Effector CD4-positive, alpha-beta T cell (primary cell): ENCODE data around the gene MCM3AP.

Experiments used
- DNase-seq: peaks from one replicate; pipeline ENCODE4 v3.0.0-alpha.2; 2020

Gene MCM3AP

DNA sequence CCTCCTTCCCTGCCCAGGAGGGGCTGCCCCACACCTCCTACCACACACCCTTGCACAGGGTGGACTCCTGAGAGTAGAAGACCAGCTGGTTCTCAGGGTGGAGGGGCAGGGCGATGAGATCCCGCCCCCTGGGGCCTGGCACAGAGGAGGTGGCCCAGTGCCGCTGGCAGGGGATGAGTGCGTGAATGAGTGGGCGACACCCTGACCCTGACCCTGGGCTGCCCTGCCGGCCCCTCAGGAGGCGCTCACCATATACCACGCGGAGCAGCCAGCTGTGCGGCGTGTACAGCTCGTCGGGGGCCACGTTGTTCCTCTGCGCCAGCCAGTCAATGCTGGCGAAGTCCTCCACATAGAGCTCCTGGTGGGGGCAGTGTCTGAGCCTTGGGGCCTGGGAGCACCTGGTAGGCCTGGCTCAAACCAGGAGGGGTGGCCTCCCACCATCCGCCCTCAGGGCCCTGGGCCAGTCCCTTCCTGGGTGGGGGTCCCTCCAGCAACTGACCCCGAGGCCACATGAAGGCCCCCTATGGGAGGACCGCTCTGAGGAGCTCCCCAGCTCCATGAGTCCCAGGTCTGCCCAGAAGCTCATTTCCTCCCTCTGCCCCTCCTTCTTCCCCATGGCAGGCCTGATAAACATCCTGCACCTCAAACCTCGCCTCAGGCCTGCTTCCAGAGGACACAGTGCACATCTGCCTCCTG, 69.8 kb downstream of the MCM3AP start:
- no peak for DNase-seq

DNA sequence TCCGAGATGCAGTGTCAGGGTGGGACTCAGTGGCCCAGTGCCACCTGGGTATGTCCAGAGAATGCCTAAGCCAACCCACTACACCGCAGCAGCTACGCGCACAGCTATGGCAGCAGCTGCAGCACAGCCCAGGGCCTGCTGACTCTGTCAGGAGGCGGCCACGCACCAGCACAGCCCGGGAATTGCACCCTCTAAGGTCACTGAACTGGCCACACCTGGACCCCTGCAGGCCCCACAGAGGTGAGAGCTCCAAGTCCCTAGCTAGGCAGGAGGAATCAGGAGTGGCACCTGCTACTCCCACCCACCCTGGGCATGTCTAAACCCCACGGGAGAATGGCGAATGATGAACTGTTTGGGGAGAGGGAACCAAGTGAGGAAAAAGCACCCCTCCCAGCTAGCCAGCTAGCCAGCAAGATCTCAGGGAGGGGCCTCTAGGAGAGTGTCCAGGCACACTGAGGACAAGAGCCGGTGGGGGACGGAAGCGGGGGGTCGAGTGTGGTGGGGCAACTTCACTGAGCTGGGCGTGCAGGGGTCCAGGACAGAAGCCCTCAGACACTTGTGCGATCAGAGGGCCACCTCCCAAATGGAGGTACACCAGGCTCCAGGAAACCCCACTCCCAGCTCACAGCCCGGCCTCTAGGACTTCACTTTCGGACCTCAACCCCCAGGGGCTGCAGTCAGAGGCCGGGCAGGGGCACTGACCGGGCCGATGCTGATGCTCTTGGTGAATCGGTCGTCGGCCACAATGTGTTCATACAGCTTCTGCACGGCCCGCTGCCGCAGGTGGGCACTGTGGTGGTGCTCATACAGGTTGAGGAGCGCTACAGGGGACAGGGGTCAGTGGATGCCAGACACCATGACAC, 70.7 kb downstream of the MCM3AP start:
- no peak for DNase-seq

DNA sequence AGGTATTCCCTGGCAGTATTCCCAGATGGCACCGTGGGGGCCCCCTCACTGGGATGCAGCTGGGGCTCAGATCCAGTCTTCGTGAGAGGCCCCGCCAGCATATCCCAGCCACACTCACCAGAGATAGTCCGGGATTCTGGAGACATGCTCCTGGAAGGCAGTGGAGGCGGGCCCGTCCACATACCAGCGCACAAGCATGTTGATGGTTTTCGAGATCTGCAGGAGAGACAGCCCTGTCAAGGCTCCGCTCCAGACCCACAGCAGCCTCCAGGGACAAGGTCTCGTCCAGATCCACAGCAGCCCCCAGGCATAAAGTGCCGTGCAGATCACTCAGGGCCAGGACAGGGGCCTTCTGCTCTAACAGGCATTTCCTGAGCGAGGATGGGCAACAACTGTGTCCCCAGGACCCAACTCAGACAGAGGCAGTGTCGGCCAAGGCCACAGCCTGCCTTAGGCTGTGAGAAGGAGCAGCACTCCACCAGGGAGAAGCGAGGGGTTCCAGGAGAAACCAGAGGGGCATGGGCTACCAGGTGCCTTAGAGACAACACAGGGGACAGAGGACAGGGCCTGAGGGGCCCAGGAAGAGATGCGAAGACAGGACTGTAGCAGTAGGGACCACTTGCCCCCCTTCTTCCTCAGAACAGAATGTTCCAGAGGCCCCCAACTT, 71.7 kb downstream of the MCM3AP start:
- DNase-seq: no peak

DNA sequence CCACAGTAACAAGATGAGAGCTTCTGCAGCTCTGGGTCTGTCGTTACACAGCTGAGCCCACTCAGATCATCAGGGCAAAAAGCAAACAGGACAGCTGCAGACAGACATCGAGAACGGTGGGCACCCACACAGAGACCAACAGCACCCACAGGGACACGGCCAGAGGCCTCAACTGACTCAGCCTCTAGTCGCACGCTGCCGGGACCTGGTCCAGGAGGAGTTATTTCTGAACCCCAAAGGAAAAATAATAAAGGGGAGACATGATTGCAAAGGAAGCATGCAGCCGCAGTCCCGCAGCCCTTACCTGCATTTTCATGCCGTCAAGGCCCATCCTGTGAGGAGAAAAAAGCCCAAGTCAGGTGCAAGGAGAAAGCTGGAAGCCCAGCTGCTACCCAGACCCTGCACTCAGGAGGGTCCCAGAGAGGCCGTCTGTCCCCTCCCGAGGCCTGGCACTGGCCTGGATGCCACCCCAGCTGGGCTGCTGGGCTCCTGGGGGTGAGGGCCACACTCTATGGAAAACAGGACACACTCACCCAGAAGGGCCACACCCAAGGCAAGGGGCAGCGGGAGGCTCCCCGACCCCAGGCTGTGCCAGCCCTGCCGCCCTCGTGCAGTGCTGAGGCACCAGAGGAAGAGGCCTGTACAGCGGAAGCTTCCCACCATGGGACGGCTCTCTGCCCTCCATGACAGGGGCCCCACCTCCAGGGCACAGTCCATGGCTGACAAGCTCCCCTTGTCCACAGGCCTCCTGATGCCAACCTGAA, 72.5 kb downstream of the MCM3AP start:
- no peak for DNase-seq

DNA sequence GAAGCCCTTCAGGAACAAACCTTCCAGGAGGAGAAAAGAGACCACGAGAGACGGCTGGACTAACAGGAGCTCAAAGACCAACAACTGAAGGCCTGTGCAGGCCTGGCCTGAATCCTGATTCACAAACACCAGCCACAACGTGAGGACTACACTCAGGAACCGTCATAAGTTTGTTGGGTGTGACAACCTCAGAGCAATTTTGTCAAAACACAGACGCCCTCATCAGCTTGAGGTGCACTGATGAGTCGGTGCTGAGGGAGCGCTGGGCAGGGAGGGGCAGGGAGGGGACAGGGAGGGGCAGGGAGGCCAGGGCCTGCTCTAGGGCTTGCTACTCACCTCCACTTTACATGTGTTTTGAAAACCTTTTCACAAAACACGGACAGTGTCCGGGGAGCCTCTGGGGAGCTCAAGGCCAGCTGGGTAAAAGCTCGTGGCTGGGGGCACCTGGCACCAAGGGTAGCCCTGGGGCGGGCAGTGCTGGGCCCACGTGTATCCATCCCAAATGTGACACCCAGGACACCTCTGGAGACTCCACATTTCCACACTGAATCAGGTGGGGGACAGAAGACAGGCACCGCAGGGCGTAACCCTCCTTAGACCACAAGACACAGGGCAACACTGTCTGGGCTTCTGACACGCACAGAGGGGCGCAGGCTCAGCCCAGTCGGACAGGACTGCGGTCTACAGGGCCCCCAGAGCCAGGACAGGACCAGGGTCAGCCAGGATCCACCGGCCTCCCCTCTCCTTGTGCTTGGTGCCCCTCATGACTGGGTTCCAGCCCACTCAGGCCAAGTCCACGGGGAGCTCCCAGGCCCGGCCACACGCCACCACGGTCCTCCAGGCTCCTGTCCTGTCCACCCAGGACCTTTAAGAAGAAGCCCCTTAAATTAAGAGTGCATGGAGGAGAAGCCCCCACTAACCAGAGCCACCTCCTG, 73.4 kb downstream of the MCM3AP start:
- DNase-seq: no peak

DNA sequence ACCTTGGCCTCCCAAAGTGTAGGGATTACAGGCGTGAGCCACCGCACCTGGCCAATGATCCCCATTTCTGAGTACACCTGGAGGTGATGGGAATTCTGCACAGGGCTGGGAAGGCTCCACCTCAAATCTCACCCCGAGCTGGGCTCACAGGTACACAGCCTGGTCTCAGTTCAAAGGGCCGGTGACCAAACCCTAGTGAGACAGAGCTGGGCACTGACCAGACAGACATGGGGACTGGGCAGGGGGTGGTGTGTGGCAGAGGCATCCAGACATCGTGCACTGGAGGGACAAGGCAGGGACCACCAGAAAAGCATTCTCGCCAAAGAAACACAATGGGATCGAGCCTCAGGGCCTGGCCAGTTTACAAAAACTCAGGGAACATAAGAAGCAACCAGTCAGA, 74.0 kb downstream of the MCM3AP start:
- DNase-seq: no peak

DNA sequence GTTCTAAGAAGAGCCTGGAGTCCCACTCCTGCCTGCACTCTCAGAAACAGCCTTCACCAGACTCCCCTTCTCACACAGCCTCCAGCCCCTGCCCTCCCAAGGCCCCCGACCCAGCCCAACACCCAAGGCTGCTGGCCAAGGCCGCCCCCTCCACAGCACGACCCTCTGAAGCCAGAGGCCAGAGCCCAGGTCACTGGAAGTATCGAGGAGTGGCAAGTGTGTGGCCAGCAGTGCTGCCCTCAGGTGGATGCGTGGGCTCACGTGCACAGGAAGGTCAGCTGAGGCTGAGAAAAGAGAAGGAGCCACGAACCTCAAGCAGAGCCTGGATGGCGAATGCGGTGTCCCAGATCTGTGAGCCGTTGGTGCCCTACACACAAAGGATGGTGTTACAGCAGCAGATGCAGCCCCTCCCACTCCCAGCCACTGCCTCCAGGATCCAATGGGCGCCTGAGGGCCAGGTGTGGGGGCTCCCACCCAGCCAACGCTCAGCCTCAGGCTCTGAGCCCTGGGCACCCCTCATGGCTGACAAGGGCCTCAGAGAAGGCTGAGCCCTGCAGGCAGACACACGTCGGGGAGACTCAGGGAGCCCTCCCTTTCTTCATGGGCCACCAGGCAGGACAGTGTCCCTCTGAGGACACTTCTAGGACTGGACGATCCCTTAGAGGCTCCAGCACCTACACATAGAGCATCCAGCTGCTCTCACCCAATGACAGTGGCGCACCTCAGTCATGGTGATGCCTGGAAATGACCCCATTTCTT, 74.9 kb downstream of the MCM3AP start:
- no peak for DNase-seq

DNA sequence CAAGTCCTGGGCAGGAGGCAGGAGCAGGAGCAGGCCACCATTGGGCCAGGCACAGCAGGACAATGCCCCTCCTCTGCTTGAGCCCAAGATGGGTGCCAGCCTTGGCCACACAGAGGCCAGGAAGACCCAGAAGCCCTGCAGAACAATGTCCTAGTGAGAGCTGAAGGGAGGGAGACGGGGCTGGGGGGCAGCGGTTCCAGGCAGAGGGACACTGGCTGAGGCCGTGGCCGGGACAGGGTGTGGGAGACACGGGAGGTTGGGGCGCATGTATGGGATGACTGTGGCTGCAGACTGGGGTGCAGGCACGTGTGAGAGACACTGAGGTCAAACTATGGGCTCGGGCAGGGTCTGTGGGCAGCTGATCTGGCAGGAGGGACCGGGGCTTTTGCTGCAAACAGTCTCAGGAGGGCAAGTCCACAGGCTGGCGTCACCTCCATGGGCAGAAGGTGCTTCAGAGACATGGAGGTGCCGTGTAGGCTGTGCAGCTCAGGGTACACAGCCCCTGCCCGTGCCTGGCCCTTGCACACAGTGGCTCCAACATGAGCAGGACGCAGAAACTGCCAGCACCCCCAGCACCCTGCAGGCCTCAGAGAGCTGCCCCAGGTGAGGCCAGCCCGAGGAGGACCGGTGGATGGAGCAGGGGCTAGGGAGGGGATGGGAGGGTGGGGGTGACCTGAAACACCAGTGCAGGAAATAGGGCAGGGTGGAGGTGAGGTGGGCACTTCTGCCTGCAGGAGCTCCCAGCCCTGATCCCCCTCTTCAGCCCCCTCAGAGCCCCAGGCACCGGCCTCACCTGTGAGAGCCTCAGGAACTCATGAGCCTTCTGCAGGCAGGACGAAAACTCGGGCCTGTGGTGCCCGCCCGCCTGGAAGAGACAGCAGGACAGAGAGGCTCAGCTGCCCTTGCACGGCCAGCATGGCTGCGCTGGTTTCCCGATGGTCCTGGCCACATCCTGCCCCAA, 76.4 kb downstream of the MCM3AP start:
- no peak for DNase-seq

DNA sequence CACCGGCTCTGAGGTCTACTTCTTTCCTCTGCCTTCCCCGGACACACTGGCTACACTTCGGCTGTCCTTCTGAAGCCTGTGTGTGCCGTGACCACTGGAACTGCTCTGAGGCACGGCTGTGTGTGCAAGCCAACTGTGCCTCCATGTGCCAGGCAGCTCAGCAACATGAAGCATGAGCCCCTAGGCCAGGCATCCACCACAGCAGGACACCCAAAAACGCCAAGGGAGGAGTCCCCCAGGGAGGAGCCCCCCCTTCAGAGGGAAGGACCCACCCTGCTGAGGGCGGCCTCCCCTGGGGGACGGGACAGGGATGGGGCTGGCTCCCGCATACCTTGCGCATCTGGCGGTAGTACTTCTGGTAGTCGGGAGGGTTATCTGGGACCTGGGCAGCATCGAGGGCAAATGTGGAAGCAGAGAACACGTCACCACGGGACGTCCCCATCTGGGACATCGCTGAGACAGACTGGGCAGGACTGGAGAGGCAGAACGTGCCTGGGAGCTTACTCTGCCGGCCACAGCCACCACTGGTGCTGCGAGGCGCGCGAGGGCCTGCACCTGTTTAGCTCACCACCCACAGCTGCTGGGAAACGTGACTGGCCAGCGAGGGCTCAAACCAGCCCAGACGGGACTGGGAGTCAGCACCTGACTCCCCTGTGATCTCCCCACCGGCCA, 77.4 kb downstream of the MCM3AP start:
- DNase-seq: no peak

DNA sequence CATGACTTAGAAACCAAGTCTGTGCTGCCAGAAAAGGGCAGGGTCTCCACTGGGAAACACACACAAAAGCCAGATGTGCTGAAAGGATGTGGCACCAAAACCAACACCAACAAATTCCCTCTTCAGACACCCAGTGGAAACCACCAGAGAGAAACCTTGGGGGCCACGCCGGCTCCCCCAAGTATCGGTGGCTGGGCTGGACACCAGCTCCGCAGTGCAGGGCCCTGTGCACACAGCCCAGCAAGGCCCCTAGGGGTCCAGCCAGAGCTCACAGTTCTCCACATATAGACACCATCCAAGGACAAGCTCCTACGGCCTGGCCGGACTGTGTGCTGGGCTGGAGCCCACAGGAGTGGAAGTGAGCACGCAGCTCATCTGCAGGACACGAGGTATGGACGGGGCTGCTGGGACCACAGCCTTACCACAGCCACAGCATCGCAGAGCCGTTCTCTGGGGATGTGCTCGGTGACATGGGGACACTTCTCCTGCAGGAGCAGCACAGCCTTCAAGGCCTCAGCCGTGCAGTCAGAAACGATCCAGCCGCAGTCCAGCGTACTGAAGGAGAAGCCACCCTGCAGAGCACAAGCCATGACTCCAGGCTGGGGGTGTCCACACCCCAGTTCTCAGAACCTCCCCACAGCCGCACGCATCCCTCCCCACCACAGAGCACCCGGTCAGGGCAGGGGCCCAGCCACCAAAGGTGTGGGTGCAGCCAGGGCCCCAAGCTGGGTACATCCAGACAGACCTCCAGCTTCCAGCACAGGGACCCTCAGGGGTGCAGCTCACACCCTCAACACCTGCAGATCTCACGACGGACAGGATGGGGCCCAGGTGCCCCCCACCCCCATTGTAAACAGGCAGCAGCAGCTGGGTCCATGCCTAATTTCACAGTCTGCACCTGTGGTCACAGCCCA, 78.1 kb downstream of the MCM3AP start:
- no peak for DNase-seq

DNA sequence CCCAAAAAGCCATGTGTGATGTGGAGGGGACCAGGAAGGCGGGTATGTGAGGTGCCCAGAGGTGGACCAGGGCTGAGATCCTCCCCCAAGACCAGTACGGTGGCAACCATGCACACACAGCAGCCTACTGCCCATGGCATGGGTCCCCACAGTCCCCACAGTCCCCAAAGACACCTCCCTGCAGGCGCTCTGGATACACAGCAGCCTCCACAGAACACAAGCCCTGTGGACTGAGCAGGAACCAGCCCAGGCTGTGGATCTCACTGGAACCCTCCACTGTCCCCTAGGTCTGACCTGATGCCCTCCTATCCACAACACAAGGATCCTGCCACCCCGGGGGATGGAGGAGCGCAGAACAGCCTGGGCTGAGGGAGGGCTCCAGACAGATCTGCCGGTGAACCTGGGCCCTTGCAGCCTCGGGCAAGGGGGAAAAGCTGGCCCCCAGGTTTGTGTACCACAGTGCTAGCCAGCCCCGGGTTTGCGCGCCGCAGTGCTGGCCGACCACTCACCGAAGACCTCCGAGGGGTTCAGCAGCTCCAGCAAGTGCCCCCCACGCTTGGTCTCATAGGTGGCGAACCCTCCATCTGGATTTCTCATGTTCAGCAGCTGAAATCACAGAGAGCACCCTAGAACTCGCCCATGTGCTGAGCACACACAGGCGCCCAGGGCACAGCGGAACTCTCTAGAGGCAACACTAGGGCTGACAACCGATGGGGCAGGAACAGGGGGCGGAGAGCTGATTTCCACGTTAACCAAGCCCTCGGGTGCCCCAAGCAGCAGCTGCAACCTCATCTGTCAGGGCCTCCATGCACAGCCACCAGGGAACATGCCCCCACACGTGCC, 79.0 kb downstream of the MCM3AP start:
- no peak for DNase-seq

DNA sequence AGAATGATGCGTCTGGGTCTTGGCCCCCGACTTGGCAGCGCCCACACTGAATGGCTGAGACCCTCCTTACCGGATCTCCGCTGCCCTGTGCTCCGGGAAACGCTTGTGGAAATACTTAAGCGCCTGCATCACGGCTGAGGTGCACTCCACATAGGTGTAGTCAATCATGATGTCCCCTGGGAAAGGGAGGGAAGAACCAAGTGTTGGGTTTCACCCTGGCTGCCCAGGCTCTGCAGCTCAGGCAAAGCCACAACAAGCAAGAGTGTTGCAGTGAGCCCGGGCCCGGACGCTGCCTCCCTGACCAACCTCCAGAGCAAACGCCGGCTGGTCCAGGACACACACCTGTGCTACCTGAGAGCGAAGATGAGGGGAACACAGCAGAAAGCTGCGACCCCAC, 79.6 kb downstream of the MCM3AP start:
- no peak for DNase-seq

DNA sequence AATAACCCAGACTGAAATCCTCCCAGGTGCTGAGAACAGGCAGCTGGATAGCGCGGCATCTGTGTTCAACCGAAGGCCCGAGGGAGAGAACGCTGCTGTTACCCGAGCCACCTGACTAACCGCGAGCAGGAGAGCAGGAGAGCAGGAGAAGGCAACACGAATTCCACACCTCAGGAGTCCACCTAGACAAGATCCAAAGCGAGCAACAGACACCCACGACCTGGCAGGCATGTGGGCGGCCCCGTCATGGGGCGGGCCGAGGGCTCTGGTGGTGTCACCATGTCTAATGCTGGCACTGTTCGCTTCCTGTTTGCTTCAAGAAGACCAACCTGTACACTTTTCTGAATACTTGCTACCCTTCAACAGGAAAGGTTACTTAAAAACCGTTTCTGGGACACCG, 80.2 kb downstream of the MCM3AP start:
- DNase-seq: no peak

DNA sequence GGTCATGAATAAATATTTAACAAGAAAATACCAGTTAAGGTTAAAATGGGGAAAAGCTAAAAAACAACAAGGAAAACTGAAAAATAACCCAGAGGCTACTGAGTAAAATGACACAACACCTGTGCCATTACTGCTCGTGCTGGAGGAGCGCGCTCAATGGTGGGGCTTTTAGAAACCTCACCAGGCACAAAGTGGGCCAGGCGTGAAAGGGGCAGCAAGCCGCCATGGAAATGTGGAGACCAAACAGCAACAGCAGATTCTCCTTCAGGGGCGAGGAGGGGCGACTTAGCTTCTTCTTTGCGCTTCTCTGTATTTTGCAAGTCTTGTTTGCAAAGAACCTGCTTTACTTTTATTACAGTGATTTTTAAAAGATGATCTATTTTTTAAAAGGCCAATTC, 82.2 kb downstream of the MCM3AP start:
- no peak for DNase-seq

DNA sequence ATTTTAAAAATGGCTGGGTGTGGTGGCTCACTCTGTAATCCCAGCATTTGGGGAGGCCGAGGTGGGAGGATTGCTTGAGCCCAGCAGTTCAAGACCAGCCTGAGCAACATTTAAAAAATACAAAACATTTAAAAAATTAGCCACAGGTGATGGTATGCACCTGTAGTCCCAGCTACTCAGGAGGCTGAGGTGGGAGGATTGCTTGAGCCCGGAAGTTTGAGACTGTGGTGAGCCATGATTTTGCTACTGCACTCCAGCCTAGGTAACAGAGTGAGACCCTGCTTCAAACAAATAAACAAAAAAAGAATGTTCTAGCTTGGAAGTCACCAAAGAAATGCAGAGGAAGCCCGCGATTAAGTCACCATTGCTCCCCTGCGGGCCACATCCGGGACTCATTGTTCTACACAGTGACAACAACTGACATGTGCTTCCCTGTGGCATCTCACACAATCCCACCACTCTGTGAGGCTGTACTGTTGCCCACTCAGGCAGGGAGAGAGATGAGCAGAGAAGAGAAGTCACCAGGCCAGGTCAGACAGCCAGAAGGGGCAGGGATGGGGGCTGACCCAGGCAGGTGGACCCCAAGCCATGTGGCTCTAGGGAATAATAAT, 82.7 kb downstream of the MCM3AP start:
- DNase-seq: no peak
